Esophagus squamous epithelium (tissue), 5 donors: Measurements from ENCODE around the gene GDAP1L1. TPM values are rescaled to one million over a fixed set of nuclear protein-coding genes. Genes with fewer than 3 reads are reported as not detected.
"Not testable (repeated sequence)": the region's sequence is repeated elsewhere in the genome, so short reads cannot be mapped to it uniquely, and the experiment has no call there.

Experiments used
- DNase-seq: peaks from one replicate; lab custom pipeline; 2025; lab: John Stamatoyannopoulos, UW
- H3K27ac ChIP-seq, 4 donors: fragments of 200-600 bp; sonication (generic); one replicate each; pipeline ENCODE4 v1.5.1; 2016 to 2019; ENCODE audit warnings: mild to moderate bottlenecking in 1 of 4
- H3K27me3 ChIP-seq, 4 donors: fragments of 200-600 bp; sonication (generic); 1 replicate in 3 of 4; 2 replicates in 1 of 4; pipeline versions ENCODE4 v1.5.1 to v1.6.0; 2017 to 2021; ENCODE audit warnings: antibody characterized with exemption in 1 of 4
- H3K36me3 ChIP-seq, 3 donors: fragments of 200-600 bp; sonication (generic); one replicate each; pipeline ENCODE4 v1.5.1; 2016 to 2019
- H3K4me1 ChIP-seq, 3 donors: fragments of 200-600 bp; sonication (generic); one replicate each; pipeline ENCODE4 v1.5.1; 2017 to 2019
- H3K4me3 ChIP-seq, 4 donors: fragments of 200-600 bp; sonication (generic); 1 replicate in 3 of 4; 2 replicates in 1 of 4; pipeline ENCODE4 v1.5.1; 2016 to 2019; ENCODE audit warnings: mild to moderate bottlenecking in 2 of 4, moderate library complexity in 1 of 4
- H3K9me3 ChIP-seq, 3 donors: fragments of 200-600 bp; sonication (generic); one replicate each; pipeline ENCODE4 v1.5.1; 2016 to 2019
- CTCF ChIP-seq, 6 experiments: fragments of 450-650 bp in 4 of 6; fragments of 200-600 bp in 2 of 6; sonication (generic) in 2 of 6; IDR thresholded peaks; one replicate each; pipeline ENCODE4 v1.5.1; 2016 to 2019; ENCODE audit warnings: antibody characterized with exemption in 6 of 6, mild to moderate bottlenecking in 4 of 6, moderate library complexity in 4 of 6
- POLR2A ChIP-seq, 4 donors: fragments of 450-650 bp; IDR thresholded peaks; one replicate each; pipeline ENCODE4 v1.6.1; 2017; ENCODE audit warnings: antibody characterized with exemption in 4 of 4, mild to moderate bottlenecking in 4 of 4, moderate library complexity in 3 of 4
- WGBS, 2 donors: methylation state at CpG; one replicate each; pipeline ENCODE4 v1.1.5; 2018; 5-methylcytosine and 5-hydroxymethylcytosine counted together
- intact Hi-C: fragments of 100-400 bp; cut with DNase I; formaldehyde crosslinking; loops from one replicate; pipeline ENCODE4 v1.15.0; 2022
- total RNA-seq, 4 donors: library from RNA; depleted of rRNA; stranded (reverse); fragments of >200 nt; gene quantifications; one replicate each; pipeline ENCODE4 v1.1.0, GENCODE V29; 2016
- donor health status: DM: yes; HTN: yes; CAD: no.

GDAP1L1 gene
- total RNA-seq, 4 donors from 2014 or later = not detected

DNA sequence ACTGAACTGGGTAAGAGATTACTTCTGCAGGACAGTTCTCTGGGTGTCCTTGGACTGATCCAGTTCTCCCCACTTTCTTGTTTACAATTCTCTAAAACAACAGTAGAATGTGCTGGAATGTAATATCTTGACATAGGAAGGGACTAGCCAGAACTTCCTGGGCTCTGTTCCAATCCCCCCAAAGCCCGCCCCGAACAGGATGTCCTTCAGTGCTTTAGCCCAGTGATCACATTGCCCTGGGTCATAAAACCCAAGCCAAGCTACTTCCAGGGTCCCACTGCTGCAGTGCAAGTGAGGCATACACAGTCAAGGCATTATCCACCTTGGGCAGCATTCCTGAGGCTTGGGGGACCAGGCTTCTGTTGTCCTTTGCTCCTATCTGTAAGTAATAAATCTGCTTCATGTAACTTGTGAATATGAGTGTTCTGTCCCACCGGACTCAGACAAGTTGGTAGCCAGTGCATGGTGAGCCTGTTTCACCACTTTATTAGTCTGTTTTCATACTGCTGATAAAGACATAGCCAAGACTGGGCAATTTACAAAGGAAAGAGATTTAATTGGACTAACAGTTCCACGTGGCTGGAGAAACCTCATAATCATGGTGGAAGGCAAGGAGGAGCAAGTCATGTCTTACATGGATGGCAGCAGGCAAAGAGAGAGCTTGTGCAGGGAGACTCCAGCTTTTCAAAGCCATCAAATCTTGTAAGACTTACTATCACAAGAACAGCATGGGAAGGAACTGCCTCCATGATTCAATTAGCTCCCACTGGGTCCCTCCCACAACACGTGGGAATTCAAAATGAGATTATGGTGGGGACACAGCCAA lies 40.4 kb downstream of the GDAP1L1 start:
- intact Hi-C loops = no loop called here
- H3K4me3 ChIP-seq = no peak overlapping the region
- TF ChIP-seq POLR2A (IDR thresholded peaks at IDR 0.05) (no peak), CTCF (IDR thresholded peaks at IDR 0.05) (no peak)
- no peak overlapping the region for H3K27ac ChIP-seq
- no peaks in the 10 kb centered on the region for H3K27me3 ChIP-seq
- H3K36me3 ChIP-seq = peaks cover 0 to 10% (median 0%) of the 10 kb centered on the region in 3 donors
- DNase-seq = no peak
- WGBS, 2 donors = 43 to 75% methylated on average over 3 to 5 of the region's 5 CpGs
- H3K9me3 ChIP-seq = no peaks in the 10 kb centered on the region
- no peaks in the 10 kb centered on the region for H3K4me1 ChIP-seq

GRCh38 chr20:44288252-44288651 lies 41.1 kb downstream of the GDAP1L1 start:
- Histone ChIP-seq H3K4me3 (no peak overlapping the region), H3K4me1 (no peaks in the 10 kb centered on the region), H3K9me3 (no peaks in the 10 kb centered on the region), H3K27ac (no peak overlapping the region), H3K36me3 (peaks cover 0 to 10% (median 0%) of the 10 kb centered on the region in 3 donors), H3K27me3 (no peaks in the 10 kb centered on the region)
- no peak for TF ChIP-seq POLR2A (IDR thresholded peaks at IDR 0.05)
- TF ChIP-seq CTCF (IDR thresholded peaks at IDR 0.05) = no peak
- intact Hi-C loops = no loop called here
- 93 to 98% methylated on average over 3 of the region's 3 CpGs for WGBS, 2 donors
- no peak for DNase-seq

- H3K36me3 ChIP-seq = peaks cover 0 to 10% (median 0%) of the 10 kb centered on the region in 3 donors
- H3K4me1 ChIP-seq = no peaks in the 10 kb centered on the region
- no peak overlapping the region for H3K4me3 ChIP-seq
- 89 to 93% methylated on average over 7 of the region's 7 CpGs for WGBS, 2 donors
- H3K27ac ChIP-seq = no peak overlapping the region
- TF ChIP-seq POLR2A (IDR thresholded peaks at IDR 0.05) (no peak), CTCF (IDR thresholded peaks at IDR 0.05) (no peak)
- H3K9me3 ChIP-seq = no peaks in the 10 kb centered on the region
- no peak for DNase-seq
- H3K27me3 ChIP-seq = no peaks in the 10 kb centered on the region
- intact Hi-C loops = no loop called here
Measured at GRCh38 chr20:44291754-44292153, 44.6 kb downstream of the GDAP1L1 start.

- H3K9me3 ChIP-seq = no peaks in the 10 kb centered on the region
- no peaks in the 10 kb centered on the region for H3K27me3 ChIP-seq
- peaks cover 0 to 2% (median 0%) of the 10 kb centered on the region in 3 donors for H3K36me3 ChIP-seq
- no peak for DNase-seq
- TF ChIP-seq POLR2A (IDR thresholded peaks at IDR 0.05) (no peak), CTCF (IDR thresholded peaks at IDR 0.05) (no peak)
- H3K4me3 ChIP-seq = no peak overlapping the region
- no peaks in the 10 kb centered on the region for H3K4me1 ChIP-seq
- H3K27ac ChIP-seq = no peak overlapping the region
- intact Hi-C loops = no loop called here
- 76 to 86% methylated on average over 7 of the region's 7 CpGs for WGBS, 2 donors
Measured at GRCh38 chr20:44296011-44296410, 48.9 kb downstream of the GDAP1L1 start.

DNA sequence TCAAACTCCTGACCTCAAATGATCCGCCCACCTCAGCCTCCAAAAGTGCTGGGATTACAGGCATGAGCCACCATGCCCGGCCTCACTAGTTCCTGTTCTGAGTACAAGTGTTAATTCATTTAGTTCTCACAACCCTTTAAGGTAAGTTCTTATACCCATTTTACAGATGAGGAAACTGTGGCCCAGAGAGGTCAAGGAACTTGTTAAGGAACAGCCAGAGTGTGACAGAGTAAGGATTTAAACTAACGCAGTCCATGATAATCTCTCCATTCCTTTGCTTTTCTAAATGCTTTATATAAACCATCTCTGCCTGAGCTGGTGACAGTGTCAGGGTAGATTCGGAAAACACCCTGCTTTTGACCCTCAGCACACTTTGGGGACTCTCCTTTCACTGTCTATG lies 50.6 kb downstream of the GDAP1L1 start:
- WGBS, 2 donors = 87 to 94% methylated on average over 2 to 4 of the region's 4 CpGs
- no peak for DNase-seq
- no peak for TF ChIP-seq POLR2A (IDR thresholded peaks at IDR 0.05)
- no peak for TF ChIP-seq CTCF (IDR thresholded peaks at IDR 0.05)
- H3K9me3 ChIP-seq = no peaks in the 10 kb centered on the region
- no peak overlapping the region for H3K27ac ChIP-seq
- H3K4me1 ChIP-seq = no peaks in the 10 kb centered on the region
- no peaks in the 10 kb centered on the region for H3K27me3 ChIP-seq
- H3K36me3 ChIP-seq = no peaks in the 10 kb centered on the region
- intact Hi-C loops = no loop called here
- H3K4me3 ChIP-seq = no peak overlapping the region

- DNase-seq, H3K36me3 ChIP-seq, H3K4me1 ChIP-seq, H3K27ac ChIP-seq, intact Hi-C loops, H3K4me3 ChIP-seq, H3K9me3 ChIP-seq, H3K27me3 ChIP-seq: not testable (repeated sequence)
- WGBS, 2 donors = 90% methylated on average over 2 of the region's 42 CpGs; no CpG with 5 or more reads in 1 of the 2 donors
Measured at GRCh38 chr20:44299011-44299535, 52.0 kb downstream of the GDAP1L1 start.
